GM12864 (cell line): ENCODE data around the gene CDK13.

Experiments used
- DNase-seq: peaks from one replicate; pipeline ENCODE4 v3.0.0-alpha.2; 2011; ENCODE audit warnings: low read depth
- H3K4me3 ChIP-seq: 2 replicates; pipeline ENCODE4 v1.5.1; 2011; ENCODE audit warnings: mild to moderate bottlenecking, low read depth, low read length, control low read depth
- TF ChIP-seq, protein P1 (sequence below): IDR thresholded peaks from 2 replicates; pipeline ENCODE4 v1.5.1; 2011; ENCODE audit warnings: low read depth, mild to moderate bottlenecking, moderate library complexity, low read length, control low read depth, inconsistent platforms; ENCODE audit errors: missing control alignments

Gene CDK13

DNA sequence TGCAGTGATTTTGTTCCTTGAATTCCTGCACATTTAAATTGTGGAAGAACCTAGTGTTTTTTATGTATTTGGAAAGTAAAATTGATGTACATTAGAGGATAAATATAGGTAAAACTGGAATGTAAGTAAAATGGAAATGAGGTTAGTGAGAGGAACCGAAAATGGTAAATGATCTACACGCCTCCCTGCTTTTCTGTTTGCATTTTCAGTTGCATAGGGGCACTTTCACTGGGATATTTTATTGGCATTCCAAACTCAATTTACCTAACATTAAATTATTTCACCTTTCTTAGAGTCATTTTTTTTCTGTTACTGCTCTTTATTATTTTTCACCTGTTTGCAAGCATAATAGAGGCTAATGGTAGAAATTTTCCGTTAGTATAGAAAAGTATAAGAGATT is 8.0 kb downstream of the CDK13 start:
- no peak for DNase-seq
- TF ChIP-seq, protein P1, sequence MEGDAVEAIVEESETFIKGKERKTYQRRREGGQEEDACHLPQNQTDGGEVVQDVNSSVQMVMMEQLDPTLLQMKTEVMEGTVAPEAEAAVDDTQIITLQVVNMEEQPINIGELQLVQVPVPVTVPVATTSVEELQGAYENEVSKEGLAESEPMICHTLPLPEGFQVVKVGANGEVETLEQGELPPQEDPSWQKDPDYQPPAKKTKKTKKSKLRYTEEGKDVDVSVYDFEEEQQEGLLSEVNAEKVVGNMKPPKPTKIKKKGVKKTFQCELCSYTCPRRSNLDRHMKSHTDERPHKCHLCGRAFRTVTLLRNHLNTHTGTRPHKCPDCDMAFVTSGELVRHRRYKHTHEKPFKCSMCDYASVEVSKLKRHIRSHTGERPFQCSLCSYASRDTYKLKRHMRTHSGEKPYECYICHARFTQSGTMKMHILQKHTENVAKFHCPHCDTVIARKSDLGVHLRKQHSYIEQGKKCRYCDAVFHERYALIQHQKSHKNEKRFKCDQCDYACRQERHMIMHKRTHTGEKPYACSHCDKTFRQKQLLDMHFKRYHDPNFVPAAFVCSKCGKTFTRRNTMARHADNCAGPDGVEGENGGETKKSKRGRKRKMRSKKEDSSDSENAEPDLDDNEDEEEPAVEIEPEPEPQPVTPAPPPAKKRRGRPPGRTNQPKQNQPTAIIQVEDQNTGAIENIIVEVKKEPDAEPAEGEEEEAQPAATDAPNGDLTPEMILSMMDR = no peak
- H3K4me3 ChIP-seq = no peak overlapping the region

DNA sequence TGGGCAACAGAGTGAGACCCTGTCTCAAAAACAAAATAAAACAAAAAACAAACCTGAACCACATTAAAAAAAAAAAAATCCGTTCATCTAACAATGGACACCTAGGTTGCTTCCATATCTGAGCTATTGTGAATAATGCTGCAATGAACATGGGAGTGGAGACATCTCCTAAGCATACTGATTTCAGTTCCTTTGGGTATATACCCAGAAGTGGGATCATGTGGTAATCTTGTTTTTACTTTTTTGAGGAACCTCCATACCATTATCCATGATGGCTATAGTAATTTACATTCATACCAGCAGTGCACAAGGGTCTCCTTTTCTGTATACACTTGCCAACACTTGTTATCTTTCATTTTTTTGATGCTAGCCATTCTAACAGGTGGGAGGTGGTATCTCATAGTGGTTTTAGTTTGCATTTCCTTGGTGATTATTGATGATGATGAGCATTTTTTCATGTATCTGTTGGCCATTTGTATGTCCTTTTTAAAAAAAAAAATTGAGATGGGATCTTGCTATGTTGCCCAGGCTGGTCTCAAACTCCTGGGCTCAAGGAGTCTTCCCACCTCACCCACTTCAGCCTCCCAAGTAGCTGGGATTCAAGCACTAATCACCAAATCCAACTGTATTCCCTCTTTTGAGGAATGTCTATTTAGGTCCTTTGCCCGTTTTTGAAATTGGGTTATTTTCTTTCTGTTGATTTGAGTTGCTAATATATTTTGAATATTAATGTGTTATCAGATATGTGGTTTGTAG is 17.5 kb downstream of the CDK13 start:
- TF ChIP-seq, protein P1 = no peak
- H3K4me3 ChIP-seq = no peak overlapping the region
- DNase-seq = no peak

DNA sequence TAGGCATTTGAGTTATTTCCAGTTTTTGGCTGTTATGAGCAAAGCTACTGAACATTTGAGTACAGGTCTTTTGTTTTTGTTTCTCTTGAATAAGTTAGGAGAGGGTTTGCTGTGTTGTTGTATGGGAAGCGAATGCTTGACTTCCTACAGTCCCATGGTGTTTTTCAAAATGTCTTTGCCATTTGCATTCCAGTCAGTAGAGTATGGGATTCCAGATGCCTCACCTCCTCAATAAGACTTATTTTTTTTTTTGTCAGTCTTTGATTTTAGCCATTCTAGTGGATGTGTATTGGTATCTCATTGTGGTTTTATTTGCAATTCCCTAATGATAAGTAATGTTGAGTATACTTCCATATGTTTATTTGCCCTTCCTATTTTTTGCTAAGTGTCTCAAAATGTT is 19.4 kb downstream of the CDK13 start:
- TF ChIP-seq, protein P1 = no peak
- H3K4me3 ChIP-seq = no peak overlapping the region
- DNase-seq = no peak

DNA sequence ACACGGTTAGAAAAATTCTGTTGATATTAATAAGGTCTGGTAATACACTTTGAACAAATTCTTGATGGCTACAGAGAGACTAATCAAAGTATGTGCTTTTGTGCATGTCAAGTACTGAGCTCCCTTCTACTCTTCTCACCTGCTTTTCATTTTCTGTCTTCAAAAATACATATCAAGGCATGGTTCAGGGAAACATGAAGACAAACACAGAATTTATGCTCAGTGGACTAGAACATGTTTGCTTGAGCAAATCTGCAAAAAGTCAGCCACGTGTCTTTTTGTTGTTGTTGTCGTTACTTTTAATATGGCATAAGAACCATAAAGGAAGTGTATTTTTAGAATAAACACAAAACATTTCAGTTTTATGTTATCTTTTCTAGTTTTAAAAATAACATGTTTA is 21.9 kb downstream of the CDK13 start:
- DNase-seq = no peak
- no peak overlapping the region for H3K4me3 ChIP-seq

DNA sequence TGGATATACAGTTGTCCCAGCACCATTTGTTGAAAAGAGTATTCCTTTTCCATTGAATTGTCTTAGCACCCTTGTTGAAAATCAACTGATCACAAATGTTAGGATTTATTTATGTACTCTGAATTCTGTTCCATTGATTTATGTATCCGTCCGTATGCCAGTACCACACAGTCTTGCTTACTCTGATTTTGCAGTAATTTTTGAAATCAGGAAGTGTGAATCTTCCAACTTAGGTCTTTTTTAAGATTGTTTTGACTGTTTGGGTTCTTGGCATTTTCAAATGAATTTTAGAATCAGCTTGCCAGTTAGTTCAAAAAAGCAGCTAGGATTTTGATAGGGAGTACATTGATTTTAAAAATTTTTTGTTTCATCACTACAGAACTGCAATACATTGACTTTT is 23.7 kb downstream of the CDK13 start:
- no peak for DNase-seq

More for the DNA sequence above, 21.9 kb downstream of the CDK13 start:
- TF ChIP-seq, protein P1 = no peak

DNA sequence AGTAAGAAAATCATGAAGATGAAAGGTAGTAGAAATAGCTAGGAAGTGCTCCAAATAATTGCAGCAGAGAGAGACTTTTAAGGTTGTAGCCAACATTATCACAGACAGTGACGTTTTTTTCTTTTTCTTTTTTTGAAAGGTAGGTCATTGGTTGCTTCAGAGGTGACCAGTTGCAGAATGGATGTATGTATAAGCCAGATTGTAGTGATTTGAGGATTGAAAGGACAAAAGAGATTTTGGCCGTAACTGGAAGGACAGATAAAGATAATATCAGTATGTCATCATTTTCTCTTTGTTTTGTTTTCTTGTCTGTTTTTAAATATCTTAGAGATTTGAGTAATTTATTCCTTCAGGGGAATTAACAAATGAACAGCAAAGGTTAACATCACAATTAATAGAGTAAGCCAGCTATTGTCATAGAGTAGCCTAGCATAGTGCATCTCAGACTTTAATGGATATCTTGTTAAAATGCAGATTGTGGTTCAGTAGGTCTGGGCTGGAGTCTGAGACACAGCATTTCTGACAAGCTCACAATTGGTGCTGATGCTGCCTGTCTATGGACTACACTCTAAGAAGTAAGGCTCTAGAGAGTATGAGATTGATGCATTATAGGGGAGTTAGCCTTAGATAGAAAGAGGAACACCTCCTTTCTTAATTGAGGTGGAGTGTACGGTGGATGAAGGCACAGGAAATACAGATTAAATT is 28.3 kb downstream of the CDK13 start:
- TF ChIP-seq, protein P1 = no peak
- no peak overlapping the region for H3K4me3 ChIP-seq
- DNase-seq = no peak

More for the DNA sequence above, 23.7 kb downstream of the CDK13 start:
- H3K4me3 ChIP-seq = no peak overlapping the region
- TF ChIP-seq, protein P1 = no peak
